Activated T-helper 1 cell treated with anti-CD3 and anti-CD28 coated beads, Interleukin-12 subunit alpha, Interleukin-12 subunit beta, Interleukin-2, Interleukin-4 antibody, amounts not matched to agents 30 ng/mL and 10 ng/mL and 1 ng/mL, durations not matched to agents 14 hours and 24 hours and 36 hours (primary cell): ENCODE results near the gene GSN. TPM values are rescaled to one million over a fixed set of nuclear protein-coding genes. Genes with fewer than 3 reads are reported as not detected.

ENCODE experiments used
- DNase-seq: peaks from one replicate; pipeline ENCODE4 v3.0.0; 2021; ENCODE audit warnings: low spot score
- H3K27ac Mint-ChIP-seq: one replicate; pipeline ENCODE4 v1.8.0; 2021; ENCODE audit warnings: mild to moderate bottlenecking, mixed read lengths
- H3K27me3 Mint-ChIP-seq: one replicate; pipeline ENCODE4 v1.8.0; 2022; ENCODE audit warnings: mild to moderate bottlenecking, moderate library complexity, mixed read lengths; ENCODE audit not compliant: insufficient read depth
- H3K36me3 Mint-ChIP-seq: one replicate; pipeline ENCODE4 v1.8.0; 2021; ENCODE audit warnings: low read depth, mixed read lengths
- H3K4me1 Mint-ChIP-seq: one replicate; pipeline ENCODE4 v1.8.0; 2021; ENCODE audit warnings: low read depth, mixed read lengths
- H3K4me3 Mint-ChIP-seq: one replicate; pipeline ENCODE4 v1.8.0; 2021; ENCODE audit warnings: mild to moderate bottlenecking, moderate library complexity, mixed read lengths
- H3K9me3 Mint-ChIP-seq: one replicate; pipeline ENCODE4 v1.8.0; 2021; ENCODE audit warnings: mixed read lengths
- intact Hi-C: fragments of 100-400 bp; cut with micrococcal nuclease; formaldehyde crosslinking; loops from one replicate; pipeline ENCODE4 v1.15.1; 2024
- total RNA-seq: library from RNA; stranded (reverse); gene quantifications from 2 replicates; pipeline ENCODE4 v1.2.3, GENCODE V29; 2022

GSN gene
- total RNA-seq, 1 donor from 2014 or later, result 1.5 TPM

- DNase-seq, result no peak
- peaks cover 67% of the 10 kb centered on the region for H3K4me1 Mint-ChIP-seq
- H3K27me3 Mint-ChIP-seq, result no peaks in the 10 kb centered on the region
- peak overlapping the region; percentile 53 for H3K27ac Mint-ChIP-seq
- H3K9me3 Mint-ChIP-seq, result no peaks in the 10 kb centered on the region
- peaks cover 21% of the 10 kb centered on the region for H3K36me3 Mint-ChIP-seq
- intact Hi-C loops, result loop anchor here (1.0 to 10.0 kb wide), 2 partner anchors 11 to 435 kb away; partner anchors contain the start of genes STOM and TRAF1
- peak overlapping the region; percentile 62 for H3K4me3 Mint-ChIP-seq
Measured at GRCh38 chr9:121359351-121360294, 91.7 kb downstream of the GSN start.

DNA sequence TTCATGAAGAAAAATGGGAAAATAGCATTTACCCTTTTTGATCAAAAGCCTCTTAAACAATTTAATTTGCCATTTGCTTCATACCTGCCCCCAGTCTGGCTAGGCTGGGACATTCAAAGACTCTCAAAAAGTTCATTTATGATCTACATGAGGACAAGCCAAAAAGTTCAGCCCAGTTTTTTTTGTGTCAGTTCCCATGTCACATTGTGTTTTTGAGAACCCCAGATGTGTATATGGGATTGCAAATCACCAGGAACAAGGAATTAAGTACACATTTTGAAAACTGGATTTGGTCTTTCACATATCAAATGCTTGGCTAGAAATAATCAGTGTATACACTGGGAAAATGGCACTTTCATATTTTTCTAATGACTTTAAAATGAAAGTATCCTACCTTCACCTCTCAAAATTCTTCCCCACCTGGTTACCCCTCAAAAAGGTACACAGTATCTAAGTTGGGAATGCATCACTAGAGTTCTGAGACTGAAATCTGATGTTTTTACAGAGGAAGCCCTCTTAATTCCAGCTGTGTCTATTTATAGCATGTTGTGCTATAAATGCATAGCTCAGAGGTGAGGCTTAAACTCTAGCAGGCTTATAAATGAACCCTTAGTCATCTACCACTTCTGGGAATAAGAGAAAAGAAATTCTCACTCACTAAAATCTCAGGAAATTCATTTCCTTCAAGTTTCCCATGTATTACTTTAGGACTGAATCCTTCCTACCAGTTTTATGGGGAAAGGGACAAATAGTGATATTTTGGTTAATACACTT lies 92.8 kb downstream of the GSN start:
- intact Hi-C loops, result no loop called here
- peaks cover 75% of the 10 kb centered on the region for H3K4me1 Mint-ChIP-seq
- H3K27ac Mint-ChIP-seq, result peak overlapping the region; percentile 15

DNA sequence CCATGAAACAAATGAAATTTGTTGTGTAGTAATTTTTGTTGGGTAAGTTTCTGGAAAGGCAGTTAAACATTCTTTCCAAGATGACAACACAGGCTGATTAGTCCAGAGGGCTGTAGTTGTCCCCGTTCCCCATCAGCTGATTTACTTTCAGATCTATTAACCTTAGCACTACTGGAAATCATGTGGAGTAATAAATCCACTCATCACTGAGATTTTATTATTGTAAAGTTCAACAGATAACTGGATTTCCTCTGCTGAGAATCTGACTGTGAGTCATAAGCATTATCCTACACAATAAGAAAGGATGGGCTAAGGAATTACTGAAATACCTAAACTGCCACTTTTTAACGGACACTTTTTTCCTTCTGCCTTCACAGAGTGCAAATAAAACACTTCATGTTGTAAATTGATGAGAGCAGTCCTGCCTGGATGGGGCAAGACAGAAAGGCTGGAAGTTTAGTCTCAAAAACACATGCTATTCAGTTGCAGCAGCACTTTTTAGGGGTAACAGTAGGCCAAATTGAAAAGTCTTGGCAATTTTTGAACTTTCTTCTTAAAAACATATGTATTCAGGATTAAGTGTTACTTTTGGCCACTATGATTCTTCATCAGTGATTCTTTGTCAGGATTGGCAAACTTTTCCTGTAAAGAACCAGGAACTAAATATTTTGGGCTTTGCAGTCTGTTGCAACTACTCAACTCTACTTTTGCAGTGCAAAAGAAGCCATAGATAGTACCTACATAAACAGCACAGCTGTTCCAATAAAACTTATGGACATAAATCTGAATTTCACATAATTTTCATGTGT lies 95.1 kb downstream of the GSN start:
- Mint-ChIP-seq H3K9me3 (no peaks in the 10 kb centered on the region), H3K27ac (no peak overlapping the region), H3K4me1 (peaks cover 75% of the 10 kb centered on the region), H3K36me3 (peaks cover 25% of the 10 kb centered on the region), H3K27me3 (no peaks in the 10 kb centered on the region), H3K4me3 (no peak overlapping the region)
- intact Hi-C loops, result no loop called here
- no peak for DNase-seq

More for the DNA sequence above, 92.8 kb downstream of the GSN start:
- no peak overlapping the region for H3K4me3 Mint-ChIP-seq
- H3K36me3 Mint-ChIP-seq, result peaks cover 23% of the 10 kb centered on the region
- no peaks in the 10 kb centered on the region for H3K9me3 Mint-ChIP-seq
- DNase-seq, result no peak
- H3K27me3 Mint-ChIP-seq, result no peaks in the 10 kb centered on the region

DNA sequence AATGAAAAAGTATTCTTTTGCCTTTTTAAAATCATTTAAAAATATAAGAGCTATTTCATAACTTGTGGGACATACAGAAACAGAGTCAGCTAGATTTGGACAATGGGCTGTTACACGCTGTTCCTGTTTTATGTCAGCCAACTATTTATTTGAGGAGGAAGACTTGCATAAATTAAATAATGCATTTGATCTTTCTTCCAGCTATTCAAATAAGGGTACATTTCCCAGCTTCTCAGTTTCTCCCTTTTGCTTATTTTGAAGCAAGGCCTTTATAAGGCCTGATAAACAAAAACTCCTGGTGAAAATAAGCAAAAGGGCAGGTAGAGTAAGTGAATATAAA lies 95.6 kb downstream of the GSN start:
- no peaks in the 10 kb centered on the region for H3K27me3 Mint-ChIP-seq
- H3K4me1 Mint-ChIP-seq, result peaks cover 75% of the 10 kb centered on the region
- peaks cover 24% of the 10 kb centered on the region for H3K36me3 Mint-ChIP-seq
- DNase-seq, result no peak
- no peak overlapping the region for H3K27ac Mint-ChIP-seq
- intact Hi-C loops, result no loop called here
- H3K4me3 Mint-ChIP-seq, result no peak overlapping the region
- no peaks in the 10 kb centered on the region for H3K9me3 Mint-ChIP-seq

DNA sequence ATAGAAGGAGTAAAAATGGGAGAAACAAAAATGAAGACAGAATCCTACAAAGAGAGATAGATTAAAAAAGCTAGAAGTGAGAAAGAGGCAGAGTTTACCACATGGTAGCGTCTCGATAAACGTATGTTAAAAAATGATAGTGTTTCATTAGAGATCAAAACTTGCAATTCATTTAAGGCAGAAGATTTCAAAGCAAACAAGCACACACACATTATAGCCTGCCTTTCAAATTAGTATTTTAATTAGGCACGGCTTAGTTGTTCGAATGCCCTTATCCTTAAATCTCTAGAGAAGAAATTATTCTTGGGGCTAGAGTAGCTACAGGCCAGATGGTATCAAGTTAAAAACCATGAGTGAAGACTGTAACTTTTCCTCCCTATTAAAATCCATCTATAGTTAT lies 96.1 kb downstream of the GSN start:
- Mint-ChIP-seq H3K36me3 (peaks cover 21% of the 10 kb centered on the region), H3K4me3 (no peak overlapping the region), H3K4me1 (peaks cover 75% of the 10 kb centered on the region), H3K27ac (no peak overlapping the region), H3K9me3 (no peaks in the 10 kb centered on the region), H3K27me3 (no peaks in the 10 kb centered on the region)
- intact Hi-C loops, result no loop called here
- DNase-seq, result no peak

DNA sequence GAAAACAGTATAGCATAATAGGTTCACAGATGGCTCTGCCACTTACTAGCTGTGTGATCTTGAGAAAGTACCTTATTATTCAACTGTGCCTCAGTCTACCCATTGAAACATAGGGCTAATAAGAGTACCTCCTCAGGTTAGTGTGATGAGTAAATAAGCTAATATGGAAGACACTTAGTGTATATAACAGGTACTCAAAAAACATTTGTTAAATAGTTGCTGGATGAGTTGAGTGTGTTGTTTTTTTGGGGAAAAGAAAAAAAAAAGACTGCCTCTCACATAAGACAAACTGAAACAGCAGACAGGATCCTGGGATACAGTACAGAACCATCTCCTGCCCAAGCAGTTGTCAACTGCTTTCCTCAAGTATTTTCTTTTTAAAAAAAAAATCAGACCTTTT lies 96.9 kb downstream of the GSN start:
- Mint-ChIP-seq H3K36me3 (peaks cover 19% of the 10 kb centered on the region), H3K27me3 (no peaks in the 10 kb centered on the region), H3K4me3 (no peak overlapping the region), H3K27ac (no peak overlapping the region), H3K4me1 (peaks cover 67% of the 10 kb centered on the region), H3K9me3 (no peaks in the 10 kb centered on the region)
- no peak for DNase-seq
- intact Hi-C loops, result no loop called here

- Mint-ChIP-seq H3K9me3 (no peaks in the 10 kb centered on the region), H3K36me3 (peaks cover 22% of the 10 kb centered on the region), H3K27ac (no peak overlapping the region), H3K4me3 (no peak overlapping the region), H3K4me1 (peaks cover 70% of the 10 kb centered on the region), H3K27me3 (no peaks in the 10 kb centered on the region)
- no peak for DNase-seq
- intact Hi-C loops, result no loop called here
Measured at GRCh38 chr9:121365564-121365963, 97.6 kb downstream of the GSN start.

DNA sequence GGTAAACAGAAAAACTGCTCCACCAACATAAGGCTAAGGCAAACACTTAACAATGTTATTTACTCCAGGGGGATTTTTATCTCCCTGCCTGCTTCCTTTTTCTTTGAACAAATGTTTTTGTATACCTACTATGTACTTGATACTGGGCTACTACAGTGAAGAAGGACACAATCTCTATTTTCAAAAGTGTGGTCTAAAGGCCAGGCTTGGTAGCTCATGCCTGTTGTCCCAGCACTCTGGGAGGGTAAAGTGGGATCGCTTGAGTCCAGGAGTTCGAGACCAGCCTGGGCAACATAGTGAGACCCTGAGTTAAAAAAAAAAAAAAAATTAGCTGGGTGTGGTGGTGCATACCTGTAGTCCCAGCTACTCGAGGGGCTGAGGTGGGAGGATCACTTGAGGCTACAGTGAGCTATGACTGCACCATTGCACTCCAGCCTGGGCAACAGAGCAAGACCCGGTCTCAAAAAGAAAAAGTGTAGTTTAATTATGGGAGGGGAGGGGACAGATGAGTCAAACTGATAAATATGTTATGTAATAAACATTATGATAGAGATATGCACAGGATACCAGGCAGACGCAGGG lies 98.7 kb downstream of the GSN start:
- intact Hi-C loops, result no loop called here
- peaks cover 23% of the 10 kb centered on the region for H3K36me3 Mint-ChIP-seq
- no peak for DNase-seq
- H3K9me3 Mint-ChIP-seq, result no peaks in the 10 kb centered on the region
- H3K27ac Mint-ChIP-seq, result no peak overlapping the region
- H3K4me3 Mint-ChIP-seq, result peak overlapping the region; percentile 7
- no peaks in the 10 kb centered on the region for H3K27me3 Mint-ChIP-seq
- peaks cover 75% of the 10 kb centered on the region for H3K4me1 Mint-ChIP-seq

- Mint-ChIP-seq H3K27ac (no peak overlapping the region), H3K9me3 (no peaks in the 10 kb centered on the region), H3K4me1 (peaks cover 80% of the 10 kb centered on the region), H3K4me3 (peak overlapping the region; percentile 87), H3K36me3 (peaks cover 23% of the 10 kb centered on the region), H3K27me3 (no peaks in the 10 kb centered on the region)
- DNase-seq, result no peak
- intact Hi-C loops, result no loop called here
Measured at GRCh38 chr9:121367306-121368137, 99.6 kb downstream of the GSN start.

DNA sequence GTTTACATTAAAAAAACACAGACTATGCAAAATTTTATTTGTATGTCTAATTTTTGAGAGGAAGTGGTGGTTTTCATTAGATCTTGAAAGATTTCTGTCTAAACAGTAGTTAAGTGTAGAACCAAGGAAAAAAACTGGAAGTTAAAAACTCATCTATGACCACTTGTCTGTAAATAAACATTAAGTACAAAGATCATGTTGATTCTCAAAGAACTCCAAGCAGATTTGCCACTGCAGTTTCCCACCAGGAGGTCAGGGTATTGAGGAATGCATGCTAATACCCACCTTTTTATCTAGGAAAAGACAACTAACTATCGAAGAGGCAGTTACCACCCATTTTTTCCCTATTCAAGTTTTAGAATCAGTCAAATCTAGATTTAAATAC lies 100.2 kb downstream of the GSN start:
- Mint-ChIP-seq H3K36me3 (peaks cover 22% of the 10 kb centered on the region), H3K4me3 (peak overlapping the region; percentile 87), H3K4me1 (peaks cover 82% of the 10 kb centered on the region), H3K27ac (no peak overlapping the region), H3K9me3 (no peaks in the 10 kb centered on the region), H3K27me3 (no peaks in the 10 kb centered on the region)
- intact Hi-C loops, result no loop called here
- DNase-seq, result no peak

- peaks cover 21% of the 10 kb centered on the region for H3K36me3 Mint-ChIP-seq
- peaks cover 85% of the 10 kb centered on the region for H3K4me1 Mint-ChIP-seq
- H3K9me3 Mint-ChIP-seq, result no peaks in the 10 kb centered on the region
- intact Hi-C loops, result no loop called here
- H3K27me3 Mint-ChIP-seq, result no peaks in the 10 kb centered on the region
- peak overlapping the region; percentile 87 for H3K4me3 Mint-ChIP-seq
- H3K27ac Mint-ChIP-seq, result peak overlapping the region; percentile 96
- DNase-seq, result no peak
Measured at GRCh38 chr9:121368745-121369144, 100.8 kb downstream of the GSN start.
